DOHH2 (cell line): ENCODE data around the gene DCAF8.

Source experiments
- CTCF ChIP-seq: fragments of 200-600 bp; sonication (generic); IDR thresholded peaks from one replicate; pipeline ENCODE4 v1.5.1; 2014; ENCODE audit warnings: antibody characterized with exemption, mild to moderate bottlenecking, low read depth, low read length; ENCODE audit not compliant: poor library complexity, severe bottlenecking
- EZH2phosphoT487 ChIP-seq: fragments of 200-600 bp; sonication (generic); IDR thresholded peaks from 2 replicates; pipeline ENCODE4 v1.6.1; 2017; ENCODE audit warnings: borderline replicate concordance, mild to moderate bottlenecking, antibody characterized with exemption, low read length, moderate library complexity, mixed read lengths

- TF ChIP-seq CTCF: no peak
- TF ChIP-seq EZH2phosphoT487: no peak
Observed at GRCh38 chr1:160258177-160258798, 4.1 kb downstream of the DCAF8 start.
